ENCODE measurements around the gene MTERF2.
"Not testable (repeated sequence)": the region's sequence is repeated elsewhere in the genome, so short reads cannot be mapped to it uniquely, and the experiment has no call there.

Gene MTERF2

GRCh38 chr12:106986625-106987389, at the start of gene MTERF2:
MTERF2 (minus strand) TSS chr12:106987146; CDS start chr12:106978714, 8,432 bp downstream.
- DNase-seq, result peak; percentile 70 to 76

GRCh38 chr12:107035733-107036132, 48.8 kb upstream of the MTERF2 start:
- DNase-seq, result no peak

GRCh38 chr12:107033758-107034739, 47.1 kb upstream of the MTERF2 start:
- DNase-seq, result no peak

GRCh38 chr12:107032266-107032665, 45.3 kb upstream of the MTERF2 start:
- no peak for DNase-seq

GRCh38 chr12:107031061-107031460, 44.1 kb upstream of the MTERF2 start:
- no peak for DNase-seq

- no peak for DNase-seq
Observed at GRCh38 chr12:107029081-107029480, 42.1 kb upstream of the MTERF2 start.

GRCh38 chr12:107027636-107028053, 40.7 kb upstream of the MTERF2 start:
- DNase-seq, result no peak

- DNase-seq, result no peak
Observed at GRCh38 chr12:107026806-107027635, 40.1 kb upstream of the MTERF2 start.

GRCh38 chr12:107026356-107026755, 39.4 kb upstream of the MTERF2 start:
- DNase-seq, result not testable (repeated sequence)

GRCh38 chr12:107025671-107026070, 38.7 kb upstream of the MTERF2 start:
- no peak for DNase-seq

GRCh38 chr12:107019546-107019945, 32.6 kb upstream of the MTERF2 start:
- DNase-seq, result no peak

GRCh38 chr12:107017042-107017441, 30.1 kb upstream of the MTERF2 start:
- DNase-seq, result no peak

- DNase-seq, result no peak
Observed at GRCh38 chr12:107014055-107014454, 27.1 kb upstream of the MTERF2 start.

- no peak for DNase-seq
Observed at GRCh38 chr12:107012736-107013425, 25.9 kb upstream of the MTERF2 start.

- DNase-seq, result no peak
Observed at GRCh38 chr12:107011519-107011918, 24.6 kb upstream of the MTERF2 start.

- no peak for DNase-seq
Observed at GRCh38 chr12:107007411-107007810, 20.5 kb upstream of the MTERF2 start.

GRCh38 chr12:107002665-107003064, 15.7 kb upstream of the MTERF2 start:
- DNase-seq, result not testable (repeated sequence)

- no peak for DNase-seq
Observed at GRCh38 chr12:106999446-106999845, 12.5 kb upstream of the MTERF2 start.

- DNase-seq, result no peak
Observed at GRCh38 chr12:106997916-106998315, 11.0 kb upstream of the MTERF2 start.

GRCh38 chr12:106996102-106996501, 9.2 kb upstream of the MTERF2 start:
- not testable (repeated sequence) for DNase-seq

- DNase-seq, result no peak
Observed at GRCh38 chr12:106994579-106995220, 7.8 kb upstream of the MTERF2 start.

- no peak for DNase-seq
Observed at GRCh38 chr12:106987846-106988245, 900 bp upstream of the MTERF2 start.

All from stimulated activated CD4-positive, alpha-beta T cell treated with anti-CD3 and anti-CD28 coated beads, Interleukin-4, amount 100 ng/mL, for 4 hours (primary cell).